PC-3 (cell line): ENCODE data around the gene GNG4. TPM values are rescaled to one million over a fixed set of nuclear protein-coding genes. Genes with fewer than 3 reads are reported as not detected.

ENCODE experiments used
- ATAC-seq: fragments of 200-7000 bp; cut with Tn5 transposase; 2 replicates; pipeline ENCODE4 v1.9.1; 2020; ENCODE audit warnings: mild to moderate bottlenecking, moderate library complexity
- BruUV-seq: library from RNA; stranded (reverse); fragments of 400-500 nt; replicated peaks from 2 replicates; lab custom pipeline; 2021; lab: Mats Ljungman, UMichigan
- CTCF ChIA-PET: fragments of 300-600 bp; sonication (Branson Sonifier 250); formaldehyde crosslinking; loops from one replicate; lab custom pipeline; 2022; ENCODE audit warnings: antibody characterized with exemption; lab: Charles Lee
- POLR2A ChIA-PET: fragments of 300-600 bp; sonication (Branson Sonifier 250); formaldehyde crosslinking; loops from one replicate; lab custom pipeline; 2022; ENCODE audit warnings: antibody characterized with exemption; ENCODE audit not compliant: unreplicated experiment; lab: Charles Lee
- DNase-seq: peaks from one replicate; pipeline ENCODE4 v3.0.0-alpha.2; 2015
- H2AFZ ChIP-seq: fragments of 300-600 bp; sonication (generic); 2 replicates; pipeline ENCODE4 v1.6.0; 2016; ENCODE audit warnings: antibody characterized with exemption, low read length
- H3F3A ChIP-seq: fragments of 300-600 bp; sonication (generic); one replicate; pipeline ENCODE4 v1.6.0; 2017; ENCODE audit warnings: antibody characterized with exemption, low read length, control low read depth, mild to moderate bottlenecking; ENCODE audit not compliant: unreplicated experiment
- H3K27ac ChIP-seq: fragments of 300-600 bp; sonication (generic); 2 replicates; pipeline ENCODE4 v1.5.1; 2016; ENCODE audit warnings: mild to moderate bottlenecking, low read length
- H3K27me3 ChIP-seq: fragments of 300-600 bp; sonication (generic); 2 replicates; pipeline ENCODE4 v1.6.1; 2016; ENCODE audit warnings: low read length, mixed read lengths
- H3K36me3 ChIP-seq: fragments of 300-600 bp; sonication (generic); 2 replicates; pipeline ENCODE4 v1.6.1; 2016; ENCODE audit warnings: low read depth, mixed run types, low read length, mixed read lengths
- H3K4me1 ChIP-seq: fragments of 300-600 bp; sonication (generic); 2 replicates; pipeline ENCODE4 v1.5.1; 2016; ENCODE audit warnings: low read length; ENCODE audit not compliant: insufficient read depth
- H3K4me2 ChIP-seq: fragments of 300-600 bp; sonication (generic); 2 replicates; pipeline ENCODE4 v1.6.0; 2016; ENCODE audit warnings: low read length
- H3K4me3 ChIP-seq: fragments of 300-600 bp; sonication (generic); 2 replicates; pipeline ENCODE4 v1.5.1; 2016; ENCODE audit warnings: mild to moderate bottlenecking, low read length, mixed read lengths
- H3K79me2 ChIP-seq: fragments of 300-600 bp; sonication (generic); 2 replicates; pipeline ENCODE4 v1.6.1; 2017; ENCODE audit warnings: low read length, mixed read lengths
- H3K9ac ChIP-seq: fragments of 300-600 bp; sonication (generic); 2 replicates; pipeline ENCODE4 v1.6.0; 2016; ENCODE audit warnings: mild to moderate bottlenecking, low read length
- H3K9me2 ChIP-seq: fragments of 300-600 bp; sonication (generic); replicated peaks from 2 replicates; pipeline ENCODE4 v1.6.1; 2016; ENCODE audit warnings: mixed run types, low read length, mixed read lengths
- H3K9me3 ChIP-seq: fragments of 300-600 bp; sonication (generic); 2 replicates; pipeline ENCODE4 v1.6.1; 2016; ENCODE audit warnings: low read length, mixed read lengths
- H4K20me1 ChIP-seq: fragments of 300-600 bp; sonication (generic); 2 replicates; pipeline ENCODE4 v1.6.1; 2016; ENCODE audit warnings: low read length, mixed read lengths
- EZH2 ChIP-seq: fragments of 300-600 bp; sonication (generic); IDR thresholded peaks from one replicate; pipeline ENCODE4 v1.6.1; 2017; ENCODE audit warnings: antibody characterized with exemption, mild to moderate bottlenecking, low read length; ENCODE audit not compliant: unreplicated experiment
- EZH2phosphoT487 ChIP-seq: fragments of 300-600 bp; sonication (generic); IDR thresholded peaks from 2 replicates; pipeline ENCODE4 v1.6.1; 2018; ENCODE audit warnings: mild to moderate bottlenecking, antibody characterized with exemption, low read length, borderline replicate concordance
- intact Hi-C: fragments of 100-400 bp; cut with micrococcal nuclease; formaldehyde crosslinking; loops from 2 replicates; pipeline ENCODE4 v1.9.0; 2023
- total RNA-seq: library from RNA; depleted of rRNA; stranded (reverse); fragments of >200 nt; gene quantifications from 2 replicates; pipeline ENCODE4 v1.2.3, GENCODE V29; 2014
- TF ChIP-seq, protein P1 (sequence below): fragments of 300-600 bp; sonication (generic); conservative IDR thresholded peaks from 2 replicates; pipeline ENCODE4 v1.5.1; 2017; ENCODE audit warnings: antibody characterized with exemption, low read depth, mild to moderate bottlenecking, low read length

The GNG4 gene
- total RNA-seq, 1 experiment from 2014 or later = 0.80 TPM

DNA sequence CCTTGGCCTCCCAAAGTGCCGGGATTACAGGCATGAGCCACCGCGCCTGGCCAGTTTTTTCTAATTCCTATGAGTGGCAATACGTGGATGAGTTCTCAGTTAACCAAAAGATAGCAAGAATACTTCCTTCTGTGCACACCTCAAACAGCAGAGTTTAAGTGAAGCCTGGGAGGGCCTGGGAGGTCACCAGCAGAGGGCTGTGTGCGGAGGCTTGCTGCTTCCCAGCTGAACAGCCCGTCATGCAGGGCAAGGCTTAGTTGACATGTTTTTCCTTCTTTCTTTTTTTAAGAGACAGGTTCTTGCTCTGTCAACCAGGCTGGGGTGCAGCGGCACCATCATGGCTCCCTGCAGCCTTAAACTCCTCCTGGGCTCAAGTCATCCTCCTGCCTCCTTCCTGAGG, 17.8 kb downstream of the GNG4 start:
- BruUV-seq = no TSS peak
- H4K20me1 ChIP-seq = no peaks in the 10 kb centered on the region
- no peak for DNase-seq
- ChIA-PET CTCF (no interaction called here), POLR2A (no interaction called here)
- H2AFZ ChIP-seq = no peak overlapping the region
- no peak overlapping the region for H3K4me2 ChIP-seq
- no peaks in the 10 kb centered on the region for H3K27me3 ChIP-seq
- no peaks in the 10 kb centered on the region for H3K36me3 ChIP-seq
- no peak overlapping the region for H3K27ac ChIP-seq
- H3F3A ChIP-seq = no peaks in the 10 kb centered on the region
- no peak overlapping the region for H3K9ac ChIP-seq
- no peaks in the 10 kb centered on the region for H3K79me2 ChIP-seq
- intact Hi-C loops = no loop called here
- H3K9me2 ChIP-seq = no peaks in the 10 kb centered on the region
- no peaks in the 10 kb centered on the region for H3K9me3 ChIP-seq
- H3K4me3 ChIP-seq = no peak overlapping the region
- TF ChIP-seq, protein P1, sequence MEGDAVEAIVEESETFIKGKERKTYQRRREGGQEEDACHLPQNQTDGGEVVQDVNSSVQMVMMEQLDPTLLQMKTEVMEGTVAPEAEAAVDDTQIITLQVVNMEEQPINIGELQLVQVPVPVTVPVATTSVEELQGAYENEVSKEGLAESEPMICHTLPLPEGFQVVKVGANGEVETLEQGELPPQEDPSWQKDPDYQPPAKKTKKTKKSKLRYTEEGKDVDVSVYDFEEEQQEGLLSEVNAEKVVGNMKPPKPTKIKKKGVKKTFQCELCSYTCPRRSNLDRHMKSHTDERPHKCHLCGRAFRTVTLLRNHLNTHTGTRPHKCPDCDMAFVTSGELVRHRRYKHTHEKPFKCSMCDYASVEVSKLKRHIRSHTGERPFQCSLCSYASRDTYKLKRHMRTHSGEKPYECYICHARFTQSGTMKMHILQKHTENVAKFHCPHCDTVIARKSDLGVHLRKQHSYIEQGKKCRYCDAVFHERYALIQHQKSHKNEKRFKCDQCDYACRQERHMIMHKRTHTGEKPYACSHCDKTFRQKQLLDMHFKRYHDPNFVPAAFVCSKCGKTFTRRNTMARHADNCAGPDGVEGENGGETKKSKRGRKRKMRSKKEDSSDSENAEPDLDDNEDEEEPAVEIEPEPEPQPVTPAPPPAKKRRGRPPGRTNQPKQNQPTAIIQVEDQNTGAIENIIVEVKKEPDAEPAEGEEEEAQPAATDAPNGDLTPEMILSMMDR = no peak
- TF ChIP-seq EZH2phosphoT487 (no peak), EZH2 (no peak)
- ATAC-seq = no peak
- H3K4me1 ChIP-seq = no peaks in the 10 kb centered on the region

DNA sequence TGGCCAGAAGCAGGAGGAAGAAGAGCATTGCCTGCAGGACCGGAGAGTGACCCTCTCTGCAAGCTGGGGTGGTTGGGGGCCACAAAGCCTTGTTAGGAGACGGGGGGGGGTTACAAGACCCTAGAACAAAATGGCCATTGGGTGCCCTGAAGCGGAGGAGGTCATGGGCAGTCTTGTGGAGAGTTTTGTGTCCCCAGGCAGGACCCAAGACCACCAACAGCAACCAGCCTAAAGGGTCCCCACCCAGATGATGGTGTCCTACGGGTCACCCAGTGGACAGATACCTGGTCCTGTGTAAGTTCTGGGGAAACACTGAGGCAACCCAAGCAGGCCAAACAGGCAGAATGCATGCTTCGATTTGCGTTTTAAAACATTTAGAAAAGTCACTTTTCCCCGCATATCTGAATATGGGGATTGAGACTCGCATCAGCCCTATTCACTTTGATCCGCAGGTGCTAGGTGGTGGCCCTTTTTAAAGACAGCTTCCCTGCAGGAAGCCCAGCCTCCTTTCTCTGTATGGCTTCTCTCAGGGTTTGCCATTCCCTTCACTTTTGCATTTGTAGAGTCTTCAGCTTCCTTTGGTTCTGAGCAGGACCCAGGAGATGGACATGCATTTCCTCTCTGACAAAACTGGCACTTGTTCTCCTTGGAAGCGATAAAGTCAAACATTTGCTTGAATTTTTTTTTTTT, 21.1 kb downstream of the GNG4 start:
- H3K9ac ChIP-seq = no peak overlapping the region
- no peaks in the 10 kb centered on the region for H3K79me2 ChIP-seq
- no TSS peak for BruUV-seq
- DNase-seq (no peak), ATAC-seq (no peak)
- H3F3A ChIP-seq = no peaks in the 10 kb centered on the region
- no peaks in the 10 kb centered on the region for H3K36me3 ChIP-seq
- no peaks in the 10 kb centered on the region for H3K4me1 ChIP-seq
- no peaks in the 10 kb centered on the region for H3K27me3 ChIP-seq
- no peak overlapping the region for H2AFZ ChIP-seq
- POLR2A ChIA-PET = no interaction called here
- no peaks in the 10 kb centered on the region for H4K20me1 ChIP-seq
- H3K4me2 ChIP-seq = no peak overlapping the region
- no peak for TF ChIP-seq EZH2phosphoT487
- TF ChIP-seq EZH2 = no peak
- TF ChIP-seq, protein P1 = no peak
- H3K4me3 ChIP-seq = no peak overlapping the region
- no peak overlapping the region for H3K27ac ChIP-seq
- CTCF ChIA-PET = no interaction called here
- H3K9me2 ChIP-seq = no peaks in the 10 kb centered on the region
- H3K9me3 ChIP-seq = no peaks in the 10 kb centered on the region
- intact Hi-C loops = no loop called here

DNA sequence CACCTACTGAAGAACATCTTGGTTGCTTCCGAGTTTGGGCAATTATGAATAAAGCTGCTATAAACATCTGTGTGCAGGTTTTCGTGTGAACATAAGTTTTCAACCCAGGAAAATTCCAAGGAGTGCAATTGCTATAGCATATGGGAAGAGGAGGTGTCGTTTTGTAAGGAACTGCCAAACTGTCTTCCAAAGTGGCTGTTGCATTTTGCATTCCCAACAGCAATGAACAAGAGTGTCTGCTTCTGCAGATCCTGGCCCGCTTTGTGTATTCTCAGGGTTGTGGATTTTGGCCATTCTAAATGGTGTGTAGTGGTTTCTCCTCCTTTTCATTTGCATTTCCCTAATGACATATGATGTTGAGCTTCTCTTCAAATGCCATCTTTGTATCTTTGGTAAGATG, 23.8 kb downstream of the GNG4 start:
- TF ChIP-seq, protein P1 = no peak
- no peak for TF ChIP-seq EZH2
- no peak for TF ChIP-seq EZH2phosphoT487
- no peak for DNase-seq
- CTCF ChIA-PET = no interaction called here

More for the DNA sequence above, 23.8 kb downstream of the GNG4 start:
- Histone ChIP-seq H3K4me3 (no peak overlapping the region), H3K4me2 (no peak overlapping the region), H3K9me2 (no peaks in the 10 kb centered on the region), H3K4me1 (no peaks in the 10 kb centered on the region), H3K27me3 (no peaks in the 10 kb centered on the region), H3K27ac (no peak overlapping the region), H4K20me1 (no peaks in the 10 kb centered on the region), H3K36me3 (no peaks in the 10 kb centered on the region), H3K9ac (no peak overlapping the region), H3K9me3 (no peaks in the 10 kb centered on the region), H3F3A (no peaks in the 10 kb centered on the region), H2AFZ (no peak overlapping the region), H3K79me2 (no peaks in the 10 kb centered on the region)
- no TSS peak for BruUV-seq
- no peak for ATAC-seq
- intact Hi-C loops = no loop called here
- POLR2A ChIA-PET = no interaction called here
